Measurements from ENCODE around the gene PUM2.
"Not testable (repeated sequence)": the region's sequence is repeated elsewhere in the genome, so short reads cannot be mapped to it uniquely, and the experiment has no call there.

Gene PUM2

GRCh38 chr2:20300656-20301055 is 50.0 kb downstream of the PUM2 start:
- in situ Hi-C loops (cut with HindIII; ENCODE audit: low sequenced_read_pairs) = no loop called here

GRCh38 chr2:20299113-20299512 is 51.5 kb downstream of the PUM2 start:
- in situ Hi-C loops (cut with HindIII; ENCODE audit: low sequenced_read_pairs) = loop anchor here (5.0 kb wide), 1 partner anchor 57 kb away; no protein-coding TSS in a partner anchor

- in situ Hi-C loops (cut with HindIII; ENCODE audit: low sequenced_read_pairs) = no loop called here
Observed at GRCh38 chr2:20294231-20294630, 56.4 kb downstream of the PUM2 start.

GRCh38 chr2:20292984-20293383 is 57.7 kb downstream of the PUM2 start:
- in situ Hi-C loops (cut with HindIII; ENCODE audit: low sequenced_read_pairs) = no loop called here

- in situ Hi-C loops (cut with HindIII; ENCODE audit: low sequenced_read_pairs) = no loop called here
Observed at GRCh38 chr2:20291846-20292408, 58.7 kb downstream of the PUM2 start.

- in situ Hi-C loops (cut with HindIII; ENCODE audit: low sequenced_read_pairs) = no loop called here
Observed at GRCh38 chr2:20291106-20291564, 59.5 kb downstream of the PUM2 start.

- in situ Hi-C loops (cut with HindIII; ENCODE audit: low sequenced_read_pairs) = no loop called here
Observed at GRCh38 chr2:20288642-20289340, 61.9 kb downstream of the PUM2 start.

- in situ Hi-C loops (cut with HindIII; ENCODE audit: low sequenced_read_pairs) = no loop called here
Observed at GRCh38 chr2:20282916-20283592, 67.6 kb downstream of the PUM2 start.

GRCh38 chr2:20281876-20282275 is 68.8 kb downstream of the PUM2 start:
- in situ Hi-C loops (cut with HindIII; ENCODE audit: low sequenced_read_pairs) = no loop called here

GRCh38 chr2:20273042-20273441 is 77.6 kb downstream of the PUM2 start:
- in situ Hi-C loops (cut with HindIII; ENCODE audit: low sequenced_read_pairs) = no loop called here

GRCh38 chr2:20268317-20268716 is 82.3 kb downstream of the PUM2 start:
- in situ Hi-C loops (cut with HindIII; ENCODE audit: low sequenced_read_pairs) = not testable (repeated sequence)

- in situ Hi-C loops (cut with HindIII; ENCODE audit: low sequenced_read_pairs) = no loop called here
Observed at GRCh38 chr2:20267529-20267928, 83.1 kb downstream of the PUM2 start.

GRCh38 chr2:20264629-20265028 is 86.0 kb downstream of the PUM2 start:
- in situ Hi-C loops (cut with HindIII; ENCODE audit: low sequenced_read_pairs) = no loop called here

- in situ Hi-C loops (cut with HindIII; ENCODE audit: low sequenced_read_pairs) = no loop called here
Observed at GRCh38 chr2:20257411-20257810, 93.2 kb downstream of the PUM2 start.

GRCh38 chr2:20254731-20255130 is 95.9 kb downstream of the PUM2 start:
- in situ Hi-C loops (cut with HindIII; ENCODE audit: low sequenced_read_pairs) = no loop called here

GRCh38 chr2:20250436-20250835 is 100.2 kb downstream of the PUM2 start:
- in situ Hi-C loops (cut with HindIII; ENCODE audit: low sequenced_read_pairs) = no loop called here

GRCh38 chr2:20249170-20249569 is 101.5 kb downstream of the PUM2 start:
- in situ Hi-C loops (cut with HindIII; ENCODE audit: low sequenced_read_pairs) = no loop called here

- in situ Hi-C loops (cut with HindIII; ENCODE audit: low sequenced_read_pairs) = no loop called here
Observed at GRCh38 chr2:20247084-20247483, 103.6 kb downstream of the PUM2 start.

- in situ Hi-C loops (cut with HindIII; ENCODE audit: low sequenced_read_pairs) = loop anchor here (5.0 kb wide), 2 partner anchors 54 to 56 kb away; no protein-coding TSS in a partner anchor
Observed at GRCh38 chr2:20243637-20244036, 107.0 kb downstream of the PUM2 start.

- in situ Hi-C loops (cut with HindIII; ENCODE audit: low sequenced_read_pairs) = loop anchor here (5.0 kb wide), 2 partner anchors 54 to 56 kb away; no protein-coding TSS in a partner anchor
Observed at GRCh38 chr2:20242727-20243377, 107.8 kb downstream of the PUM2 start.

GRCh38 chr2:20241973-20242726 is 108.5 kb downstream of the PUM2 start:
- in situ Hi-C loops (cut with HindIII; ENCODE audit: low sequenced_read_pairs) = loop anchor here (5.0 kb wide), 2 partner anchors 55 kb away; no protein-coding TSS in a partner anchor

Measured in endothelial cell of hepatic sinusoid (primary cell).